Lung (tissue), 12 donors: Measurements from ENCODE around the gene PPP2R3B. TPM values are rescaled to one million over a fixed set of nuclear protein-coding genes. Genes with fewer than 3 reads are reported as not detected.
"Not testable (repeated sequence)": the region's sequence is repeated elsewhere in the genome, so short reads cannot be mapped to it uniquely, and the experiment has no call there.

Source experiments
- ATAC-seq: fragments of 200-7000 bp; cut with Tn5 transposase; one replicate; pipeline ENCODE4 v1.9.1; 2020; ENCODE audit warnings: moderate number of reproducible peaks; ENCODE audit not compliant: insufficient read depth, low FRiP score
- DNase-seq, 3 donors: peaks; one replicate each; pipeline ENCODE4 v3.0.0-alpha.2; 2013 to 2017
- H3K27ac ChIP-seq, 2 donors: one replicate each; pipeline ENCODE4 v1.5.1; 2013; ENCODE audit warnings: mild to moderate bottlenecking in 2 of 2, moderate library complexity in 2 of 2, control low read depth in 1 of 2, inconsistent platforms in 1 of 2, low read depth in 1 of 2, low read length in 1 of 2
- H3K27me3 ChIP-seq, 3 donors: one replicate each; pipeline ENCODE4 v1.5.1; 2013; ENCODE audit warnings: low read length in 2 of 3; ENCODE audit not compliant: control insufficient read depth in 3 of 3, insufficient read depth in 3 of 3
- H3K36me3 ChIP-seq, 4 donors: one replicate each; pipeline ENCODE4 v1.5.1; 2013; ENCODE audit warnings: low read length in 4 of 4, mild to moderate bottlenecking in 1 of 4, moderate library complexity in 1 of 4; ENCODE audit not compliant: control insufficient read depth in 4 of 4, insufficient read depth in 4 of 4
- H3K4me1 ChIP-seq, 5 donors: one replicate each; pipeline ENCODE4 v1.5.1; 2013; ENCODE audit warnings: low read length in 5 of 5, mild to moderate bottlenecking in 2 of 5, moderate library complexity in 1 of 5; ENCODE audit not compliant: control insufficient read depth in 5 of 5, insufficient read depth in 5 of 5
- H3K4me3 ChIP-seq: one replicate; pipeline ENCODE4 v1.5.1; 2013; ENCODE audit warnings: mild to moderate bottlenecking, control low read depth, moderate library complexity
- H3K9ac ChIP-seq, 2 donors: one replicate each; pipeline ENCODE4 v1.5.1; 2013; ENCODE audit warnings: low read length in 2 of 2, control low read depth in 1 of 2; ENCODE audit not compliant: insufficient read depth in 1 of 2
- H3K9me3 ChIP-seq, 4 donors: one replicate each; pipeline ENCODE4 v1.5.1; 2013; ENCODE audit warnings: low read length in 3 of 4, mild to moderate bottlenecking in 1 of 4, moderate library complexity in 1 of 4; ENCODE audit not compliant: control insufficient read depth in 4 of 4, insufficient read depth in 3 of 4
- CTCF ChIP-seq: IDR thresholded peaks from 2 replicates; pipeline ENCODE4 v1.5.1; 2012; ENCODE audit warnings: mild to moderate bottlenecking; ENCODE audit errors: control extremely low read depth, extremely low read depth
- WGBS, 2 donors: extraction: QIAGEN DNeasy Blood & Tissue Kit; methylation state at CpG; one replicate each; pipeline ENCODE4 v1.1.7; 2013; 5-methylcytosine and 5-hydroxymethylcytosine counted together
- polyA plus RNA-seq, 2 donors: library from polyadenylated mRNA; stranded (reverse); fragments of 200-250 nt; gene quantifications; one replicate each; pipeline ENCODE4 v1.2.1, GENCODE V29; 2013
- total RNA-seq, 2 donors: library from RNA; depleted of rRNA in 1 of 2; stranded (reverse); fragments of >200 nt in 1 of 2; gene quantifications; one replicate each; pipeline ENCODE4 v1.2.1, GENCODE V29; 2014 to 2021
- donor health status: control.
- donor health status: control.
- donor health status: Bipolar disorder and iron deficiency.
- donor health status: healthy.
- donor health status: DM: yes; HTN: yes; CAD: no.

Gene PPP2R3B
- total and polyA plus RNA-seq, 4 donors: 7.8 to 21.0 (median 15.6) TPM

- ATAC-seq: no peak
- no peak overlapping the region for H3K9ac ChIP-seq
- no peaks in the 10 kb centered on the region for H3K4me1 ChIP-seq
- WGBS, 2 donors: 90 to 92% methylated on average over 54 to 55 of the region's 55 CpGs
- DNase-seq: no peak
- no peak overlapping the region for H3K27ac ChIP-seq
- no peaks in the 10 kb centered on the region for H3K27me3 ChIP-seq
- peaks cover 0 to 3% (median under 1%) of the 10 kb centered on the region in 4 donors for H3K9me3 ChIP-seq
- no peak overlapping the region for H3K4me3 ChIP-seq
- peaks cover 0 to 3% (median 0%) of the 10 kb centered on the region in 4 donors for H3K36me3 ChIP-seq
- TF ChIP-seq CTCF: no peak
Measured at GRCh38 chrX:418927-419729, 32.4 kb upstream of the PPP2R3B start.

GRCh38 chrX:415498-415897 is 28.8 kb upstream of the PPP2R3B start:
- H3K9ac ChIP-seq, H3K36me3 ChIP-seq, H3K27me3 ChIP-seq, H3K27ac ChIP-seq, DNase-seq, ATAC-seq, H3K4me3 ChIP-seq, H3K9me3 ChIP-seq, H3K4me1 ChIP-seq: not testable (repeated sequence)
- WGBS, 2 donors: 94 to 97% methylated on average over 5 of the region's 5 CpGs

- DNase-seq (peak; percentile 25 to 54 (median 50)), ATAC-seq (no peak)
- Histone ChIP-seq H3K27me3 (peaks cover 0 to 6% (median 0%) of the 10 kb centered on the region in 3 donors), H3K36me3 (no peaks in the 10 kb centered on the region), H3K27ac (peak overlapping the region in 1 of 2 donors; percentile 70), H3K9ac (no peak overlapping the region), H3K9me3 (no peaks in the 10 kb centered on the region), H3K4me1 (peaks cover 0 to 3% (median 0%) of the 10 kb centered on the region in 5 donors), H3K4me3 (no peak overlapping the region)
- 17% methylated on average over 47 of the region's 47 CpGs for WGBS, 2 donors
- no peak for TF ChIP-seq CTCF
Measured at GRCh38 chrX:413322-414201, 26.9 kb upstream of the PPP2R3B start.

- no peak for ATAC-seq
- peaks cover 0 to 6% (median 0%) of the 10 kb centered on the region in 3 donors for H3K27me3 ChIP-seq
- H3K27ac ChIP-seq: no peak overlapping the region
- 95 to 98% methylated on average over 17 of the region's 17 CpGs for WGBS, 2 donors
- no peak for TF ChIP-seq CTCF
- no peaks in the 10 kb centered on the region for H3K36me3 ChIP-seq
- H3K4me3 ChIP-seq: no peak overlapping the region
- H3K4me1 ChIP-seq: peaks cover 0 to 3% (median 0%) of the 10 kb centered on the region in 5 donors
- H3K9me3 ChIP-seq: no peaks in the 10 kb centered on the region
- no peak for DNase-seq
- H3K9ac ChIP-seq: no peak overlapping the region
Measured at GRCh38 chrX:410296-410695, 23.6 kb upstream of the PPP2R3B start.
